T-helper 9 cell (primary cell): ENCODE measurements around the gene POLR3B.
"Not testable (repeated sequence)": the region's sequence is repeated elsewhere in the genome, so short reads cannot be mapped to it uniquely, and the experiment has no call there.

Experiments used
- DNase-seq: peaks from one replicate; pipeline ENCODE4 v3.0.0-alpha.2; 2020

POLR3B gene

DNA sequence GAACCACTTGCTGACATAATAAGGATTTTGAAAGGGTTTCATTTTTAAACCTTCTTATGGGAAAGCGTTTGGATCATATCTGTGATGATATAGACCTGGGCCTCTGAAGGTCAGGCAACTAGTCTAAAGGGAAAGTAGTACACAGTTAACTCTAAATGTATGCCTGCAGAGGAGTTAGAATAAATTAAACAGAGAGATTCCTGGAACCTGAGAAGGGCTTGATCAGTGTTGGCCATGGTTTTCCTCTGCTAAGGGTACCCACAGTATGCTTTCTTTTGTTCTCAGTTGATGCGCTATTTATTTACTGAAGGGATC is 14.4 kb upstream of the POLR3B start:
- no peak for DNase-seq

DNA sequence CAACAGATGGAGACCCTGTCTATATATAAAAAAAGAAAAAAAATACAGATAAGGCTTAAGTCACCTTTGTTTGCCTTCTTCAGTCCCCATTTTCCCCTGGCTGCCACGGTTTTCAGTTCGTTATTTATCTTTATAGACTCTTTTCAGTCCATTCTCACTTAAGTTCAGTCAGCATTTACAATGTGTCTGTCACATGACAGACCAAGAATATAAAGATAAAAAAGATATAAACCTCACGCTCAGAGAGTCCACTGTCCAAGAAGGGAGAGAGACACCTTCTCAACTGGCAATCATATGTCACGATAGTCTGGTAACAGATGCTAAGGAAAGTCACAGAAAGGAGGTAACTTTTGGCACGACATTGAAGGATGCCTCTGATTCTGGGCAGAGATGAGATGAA is 13.4 kb upstream of the POLR3B start:
- DNase-seq, result no peak

DNA sequence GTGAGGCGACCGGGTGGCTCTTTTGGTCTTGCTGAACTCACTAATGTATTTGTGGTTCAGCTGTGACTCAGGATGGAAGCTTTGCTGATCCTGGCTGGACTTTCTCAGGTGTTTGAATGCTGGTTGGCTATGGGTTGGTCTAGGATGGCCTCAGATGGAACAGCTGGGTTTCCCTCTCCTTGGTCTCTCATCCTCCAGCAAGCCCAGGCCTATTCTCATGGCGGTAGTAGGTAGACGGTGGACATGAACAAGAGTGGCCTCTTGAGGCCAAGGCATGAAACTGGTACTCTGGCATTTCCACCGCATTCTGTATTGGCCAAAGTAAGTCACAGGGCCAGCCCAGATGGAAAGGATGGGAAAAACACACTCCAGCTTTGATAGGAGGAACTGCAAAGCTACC is 11.8 kb upstream of the POLR3B start:
- DNase-seq, result no peak

DNA sequence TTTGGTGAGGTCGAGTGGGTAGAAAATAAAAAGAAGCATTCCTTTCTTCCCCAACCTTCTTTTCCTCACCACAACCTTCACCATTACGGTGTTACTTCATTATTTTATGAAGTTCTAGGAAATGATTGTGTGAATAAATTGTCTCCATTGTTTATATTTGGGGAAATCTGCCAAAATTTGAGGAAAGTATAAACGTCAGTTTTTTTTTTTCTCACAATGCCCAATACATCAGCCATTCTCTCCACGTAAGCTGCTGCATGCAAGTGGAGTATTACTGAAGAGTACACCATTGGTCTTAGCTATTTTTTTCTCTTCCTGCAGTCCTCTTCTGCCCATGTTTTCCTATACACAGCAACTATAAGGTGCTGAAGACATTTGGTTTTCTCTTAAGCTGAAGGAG is 9.1 kb upstream of the POLR3B start:
- DNase-seq, result no peak

DNA sequence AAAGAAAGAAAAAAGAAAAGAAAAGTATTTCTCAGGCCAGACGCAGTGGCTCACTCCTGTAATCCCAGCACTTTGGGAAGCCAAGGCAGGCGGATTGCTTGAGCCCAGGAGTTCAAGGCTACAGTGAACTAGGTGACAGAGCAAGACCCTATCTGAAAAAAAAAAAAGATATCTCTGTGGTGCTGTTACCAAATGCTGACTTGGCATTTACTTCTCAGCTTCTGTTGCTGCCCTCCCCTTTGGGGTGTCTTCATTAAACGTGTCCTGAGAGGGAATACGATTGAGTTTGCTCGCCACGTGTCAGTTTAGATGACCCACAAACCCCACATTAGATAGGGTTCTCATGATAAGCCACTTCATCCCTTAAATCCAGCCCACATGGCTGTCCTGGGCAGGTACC is 4.4 kb upstream of the POLR3B start:
- no peak for DNase-seq

DNA sequence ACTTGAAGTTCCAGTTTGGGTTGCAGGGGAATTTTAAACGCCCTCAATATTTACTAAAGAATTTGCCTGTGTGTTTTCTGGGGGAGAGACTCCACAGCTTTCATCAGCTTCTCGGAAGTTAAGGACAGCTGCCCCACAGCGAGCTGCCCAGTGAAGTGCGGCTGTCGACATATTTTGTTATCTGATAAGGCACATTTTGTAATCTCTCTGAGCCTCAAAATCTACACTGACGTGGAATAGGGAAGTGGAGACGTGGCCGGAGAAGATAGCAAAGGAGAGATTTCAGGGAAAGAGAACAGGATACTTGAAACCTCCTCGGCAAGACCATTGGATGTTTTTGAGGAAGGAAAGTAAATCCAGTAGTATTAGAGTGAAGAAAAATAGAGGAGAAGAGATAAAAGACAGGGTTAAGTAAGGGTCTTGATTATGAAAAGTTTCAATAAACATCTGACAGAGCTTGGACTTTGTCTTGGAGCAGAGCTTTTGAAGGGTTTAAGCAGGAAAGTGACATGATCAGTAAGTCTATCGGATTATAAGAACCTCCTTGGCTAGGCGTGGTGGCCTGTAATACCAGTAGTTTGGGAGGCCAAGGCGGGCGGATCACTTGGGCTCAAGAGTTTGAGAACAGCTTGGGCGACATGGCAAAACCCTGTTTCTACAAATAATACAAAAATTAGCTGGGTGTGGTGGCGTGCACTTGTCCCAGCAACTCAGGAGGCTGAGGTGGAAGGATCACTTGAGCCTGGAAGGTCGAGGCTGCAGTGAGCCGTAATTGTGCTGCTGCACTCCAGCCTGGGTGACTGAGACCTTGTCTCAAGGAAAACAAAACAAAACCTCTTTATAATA is 1.1 kb downstream of the POLR3B start:
- no peak for DNase-seq

DNA sequence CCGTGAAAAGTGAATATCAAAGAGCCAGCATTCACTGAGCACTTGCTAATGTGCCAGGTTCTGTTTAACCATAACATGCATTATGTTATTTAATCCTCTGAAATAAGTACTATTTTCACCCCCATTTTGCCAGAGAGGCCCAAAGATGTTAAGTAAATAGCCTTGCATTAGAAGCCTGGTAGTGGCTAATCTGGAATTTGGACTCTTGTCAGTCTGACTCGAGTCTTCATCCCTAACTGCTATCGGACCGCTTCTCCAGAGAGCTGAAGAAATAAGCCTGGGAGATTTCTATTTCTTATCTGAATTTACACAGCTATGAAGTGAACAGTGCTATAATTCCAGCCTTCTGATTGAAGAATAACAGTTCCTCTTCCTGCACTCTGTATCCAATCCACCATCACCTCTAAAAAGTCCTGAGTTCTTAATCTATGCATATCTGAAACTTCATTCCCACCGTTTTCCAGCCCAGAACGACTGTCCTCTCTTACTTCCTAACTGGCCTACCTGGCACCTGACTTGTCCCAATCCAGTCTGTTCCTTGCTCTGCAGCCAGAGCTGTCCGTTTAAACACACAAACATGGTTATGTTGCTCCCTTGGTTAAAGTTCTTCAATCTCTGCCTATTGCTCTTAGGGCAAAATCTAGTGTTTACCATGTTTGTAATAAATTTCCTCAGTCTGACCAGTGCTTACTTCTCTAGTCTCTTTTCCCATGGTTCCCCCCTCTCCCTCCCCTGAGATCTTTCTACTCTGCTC is 2.3 kb downstream of the POLR3B start:
- no peak for DNase-seq

DNA sequence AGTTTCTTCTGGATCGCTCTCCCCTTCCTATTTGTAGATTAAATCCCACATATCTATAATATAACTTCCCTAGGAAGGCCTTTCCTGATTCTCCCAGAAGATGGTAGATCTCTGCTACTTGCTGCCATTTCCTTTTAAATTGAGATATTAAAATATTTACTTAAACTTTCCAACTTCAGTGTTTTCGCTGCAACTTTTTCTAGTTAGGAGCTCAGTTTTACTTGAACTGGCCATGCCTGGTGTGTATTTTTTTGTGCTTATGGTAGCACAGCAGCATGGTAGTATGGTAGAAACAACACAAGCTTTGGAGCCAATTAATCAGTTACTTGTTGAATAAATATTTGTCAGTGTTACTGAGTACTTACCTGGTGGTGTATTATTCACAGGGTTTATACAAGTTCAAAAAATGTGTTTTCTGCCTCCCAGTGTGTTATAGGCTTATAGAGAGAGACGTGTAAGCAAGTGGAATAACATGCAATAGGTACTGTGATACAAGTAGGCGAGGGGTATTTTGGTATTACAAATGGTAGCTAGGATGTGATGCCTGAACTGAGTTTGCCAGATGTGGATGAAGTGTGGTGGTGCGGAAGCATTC is 2.9 kb downstream of the POLR3B start:
- no peak for DNase-seq

DNA sequence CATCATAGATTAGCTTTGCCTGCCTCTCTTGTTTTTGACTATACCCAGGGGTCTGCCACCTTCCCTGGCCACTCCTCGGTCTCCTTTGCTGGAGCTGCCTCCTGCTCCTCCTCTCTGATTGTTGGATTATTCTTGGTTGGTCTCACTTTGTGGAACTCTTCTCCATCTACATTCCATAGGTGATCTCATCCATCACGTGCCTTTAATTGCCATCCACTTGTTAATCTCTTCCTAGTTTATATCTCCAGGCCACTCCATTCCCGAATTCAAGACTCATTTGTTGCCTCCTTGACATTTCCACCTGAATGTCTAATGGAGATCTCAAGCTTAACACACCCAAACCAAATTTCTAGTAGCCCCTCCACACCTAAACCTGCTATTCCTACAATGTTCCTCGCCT is 5.4 kb downstream of the POLR3B start:
- no peak for DNase-seq

DNA sequence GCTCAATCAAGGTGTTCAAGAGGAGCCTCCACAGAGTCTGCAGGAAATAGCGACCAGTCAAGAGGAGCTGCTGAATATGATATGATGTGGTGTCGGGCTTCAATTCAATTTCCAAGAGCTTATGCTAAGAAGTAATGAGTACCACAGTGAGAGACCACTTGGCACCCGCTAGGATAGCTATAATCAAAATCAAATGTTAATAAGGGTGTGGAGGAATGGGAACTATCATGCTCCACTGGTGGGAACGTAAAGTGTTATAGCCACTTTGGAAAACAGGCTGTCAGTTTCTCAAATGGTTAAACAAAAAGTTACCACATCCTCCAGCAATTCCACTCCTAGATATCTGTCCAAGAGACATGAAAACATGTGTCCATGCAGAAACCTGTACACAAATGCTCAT is 6.7 kb downstream of the POLR3B start:
- DNase-seq, result no peak

DNA sequence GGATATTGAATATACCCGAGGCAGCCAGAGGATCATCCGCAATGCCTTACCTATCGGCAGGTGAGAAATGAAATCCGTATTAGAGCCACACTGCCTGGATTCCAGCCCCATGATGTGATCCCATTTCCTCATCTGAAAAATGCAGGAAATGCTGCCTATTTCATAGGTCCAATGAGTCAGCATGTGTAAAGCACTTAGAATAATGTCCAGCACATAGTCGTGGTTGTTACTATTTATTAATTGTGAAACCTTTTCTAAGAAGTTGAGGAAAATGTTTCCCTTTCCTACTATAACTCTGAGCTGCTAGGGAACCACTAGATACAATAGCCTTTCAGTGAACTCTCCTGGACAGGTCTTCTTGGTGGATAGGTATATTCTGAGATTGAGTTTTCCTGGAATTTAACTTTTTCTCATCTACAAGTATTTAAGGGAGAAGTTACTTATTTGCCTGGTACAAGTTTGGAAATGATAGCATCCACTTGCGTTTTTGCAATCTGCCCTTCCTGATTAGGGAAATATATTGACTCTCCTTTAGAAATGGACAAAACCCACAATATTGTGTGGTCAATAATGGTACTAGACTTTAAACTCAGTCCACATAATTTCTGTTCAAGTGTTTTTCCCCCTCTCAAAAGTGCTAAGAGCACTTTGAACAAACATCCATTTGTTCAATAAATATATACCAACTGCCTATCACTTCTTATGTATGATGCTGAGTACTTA is 12.2 kb downstream of the POLR3B start:
- DNase-seq, result no peak

DNA sequence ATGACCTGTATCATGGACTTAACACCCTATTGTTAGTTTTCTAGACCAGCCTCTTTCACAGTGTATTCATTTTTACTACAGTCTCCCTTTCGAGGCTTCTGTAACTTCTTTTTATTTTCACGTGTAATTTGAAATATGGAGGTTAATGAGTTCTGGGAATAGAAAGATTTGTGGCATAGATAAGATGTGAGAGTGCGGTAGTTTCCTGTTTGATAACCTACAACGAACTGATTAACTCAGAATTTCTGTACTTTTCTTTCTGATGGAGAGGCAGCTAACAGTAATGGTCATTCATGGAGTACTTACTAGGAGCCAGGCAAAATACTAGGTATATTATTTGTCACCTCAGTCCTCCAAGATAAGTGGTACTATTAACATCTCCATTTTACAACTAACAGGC is 21.2 kb downstream of the POLR3B start:
- DNase-seq, result no peak

DNA sequence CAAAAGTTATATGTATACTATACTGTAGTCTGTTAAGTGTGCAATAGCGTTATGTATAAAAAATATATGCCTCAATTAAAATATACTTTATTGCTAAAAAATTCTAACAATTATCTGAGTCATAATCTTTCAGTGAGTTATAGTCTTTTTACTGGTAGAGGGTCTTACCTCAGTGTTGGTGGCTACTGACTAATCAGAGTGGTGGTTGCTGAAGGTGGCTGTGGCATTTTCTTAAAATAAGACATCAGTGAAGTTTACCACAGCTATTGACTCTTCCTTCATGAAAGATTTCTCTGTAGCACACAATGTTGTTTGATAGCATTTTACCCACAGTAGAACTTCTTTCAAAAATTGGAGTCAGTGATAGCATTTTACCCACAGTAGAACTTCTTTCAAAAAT is 23.4 kb downstream of the POLR3B start:
- DNase-seq, result no peak

DNA sequence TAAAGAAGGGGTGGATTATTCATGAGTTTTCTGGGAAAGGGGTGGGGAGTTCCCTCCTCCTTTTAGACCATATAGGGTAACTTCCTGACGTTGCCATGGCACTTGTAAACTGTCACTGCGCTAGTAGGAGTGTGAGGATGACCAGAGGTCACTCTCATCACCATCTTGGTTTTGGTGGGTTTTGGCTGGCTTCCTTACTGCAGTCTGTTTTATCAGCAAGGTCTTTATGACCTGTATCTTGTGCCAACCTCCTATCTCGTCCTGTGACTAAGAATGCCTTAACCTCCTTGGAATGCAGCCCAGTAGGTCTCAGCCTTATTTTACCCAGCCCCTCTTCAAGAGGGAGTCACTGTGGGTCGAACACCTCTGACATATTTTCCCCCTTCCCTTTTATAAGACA is 24.3 kb downstream of the POLR3B start:
- DNase-seq, result not testable (repeated sequence)

DNA sequence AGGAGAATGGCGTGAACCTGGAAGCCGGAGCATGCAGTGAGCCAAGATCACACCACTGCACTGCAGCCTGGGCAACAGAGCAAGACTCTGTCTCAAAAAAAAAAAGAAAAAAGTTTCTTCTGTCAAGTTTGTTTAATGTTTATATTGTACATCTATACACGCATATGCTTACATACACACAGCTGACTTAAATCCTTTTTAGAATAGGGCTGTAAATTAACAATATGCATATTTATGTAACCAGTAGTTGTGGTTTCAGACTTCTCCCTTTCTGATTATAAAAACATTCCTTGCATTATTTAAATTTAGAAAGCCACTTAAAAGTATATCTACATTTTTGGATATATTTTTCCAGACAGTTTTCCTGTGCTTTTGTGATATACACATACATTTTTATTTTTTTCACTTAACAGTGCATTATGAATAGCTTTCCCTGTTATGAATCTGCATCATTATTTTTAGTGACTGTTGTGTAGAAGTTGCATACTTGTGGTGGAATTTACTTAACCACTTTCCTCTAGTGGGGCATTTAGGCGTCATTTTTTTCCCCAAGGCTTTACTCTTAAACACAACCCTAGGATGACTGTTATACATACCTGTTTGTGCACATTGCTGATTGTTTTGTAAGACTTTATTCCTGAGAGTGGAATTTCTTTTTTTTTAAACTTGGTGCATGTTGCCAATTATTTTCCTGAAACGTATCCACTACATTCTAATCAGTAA is 29.4 kb downstream of the POLR3B start:
- no peak for DNase-seq

DNA sequence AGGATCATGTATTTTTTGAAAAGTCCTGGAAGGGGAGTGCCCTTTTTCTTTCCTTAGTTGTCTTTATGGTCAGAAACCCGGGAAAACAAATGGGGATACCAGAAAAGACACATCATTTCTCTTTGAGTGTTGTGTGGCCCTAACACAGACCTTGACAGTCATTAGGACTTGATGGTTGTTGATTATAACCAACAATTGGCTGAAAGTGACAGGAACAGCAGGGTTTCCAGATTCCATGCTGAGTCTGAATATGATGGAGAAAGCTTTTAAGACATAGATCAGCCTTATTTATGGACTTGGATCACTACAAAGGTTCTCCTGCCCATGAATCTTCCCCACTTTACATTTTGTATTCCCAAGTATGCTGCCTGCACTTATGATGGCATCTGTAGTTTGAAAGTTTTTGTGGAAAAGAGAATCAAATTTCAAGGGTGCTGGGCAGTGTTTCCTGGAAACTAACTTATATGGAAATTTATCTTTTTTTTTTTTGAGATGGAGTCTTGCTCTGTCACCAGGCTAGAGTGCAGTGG is 30.4 kb downstream of the POLR3B start:
- DNase-seq, result no peak

DNA sequence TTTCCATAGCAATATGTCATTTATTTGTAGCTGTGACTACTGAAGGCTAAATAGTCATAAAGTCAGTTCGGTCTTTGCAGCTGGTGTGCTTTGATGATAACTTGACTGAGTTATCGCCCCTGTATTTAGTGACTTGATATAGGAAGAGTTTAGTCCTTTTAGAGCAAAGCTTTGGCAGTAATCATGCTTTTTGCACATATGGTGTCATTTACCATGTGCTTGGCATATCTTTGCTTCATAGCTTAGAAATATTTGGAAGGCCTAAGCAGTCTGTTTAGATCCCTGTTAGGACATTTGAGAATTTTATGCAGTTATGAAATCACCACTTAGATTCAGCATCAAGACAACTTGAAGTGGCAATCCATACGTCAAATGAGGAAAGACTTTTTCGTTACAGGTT is 31.6 kb downstream of the POLR3B start:
- no peak for DNase-seq

DNA sequence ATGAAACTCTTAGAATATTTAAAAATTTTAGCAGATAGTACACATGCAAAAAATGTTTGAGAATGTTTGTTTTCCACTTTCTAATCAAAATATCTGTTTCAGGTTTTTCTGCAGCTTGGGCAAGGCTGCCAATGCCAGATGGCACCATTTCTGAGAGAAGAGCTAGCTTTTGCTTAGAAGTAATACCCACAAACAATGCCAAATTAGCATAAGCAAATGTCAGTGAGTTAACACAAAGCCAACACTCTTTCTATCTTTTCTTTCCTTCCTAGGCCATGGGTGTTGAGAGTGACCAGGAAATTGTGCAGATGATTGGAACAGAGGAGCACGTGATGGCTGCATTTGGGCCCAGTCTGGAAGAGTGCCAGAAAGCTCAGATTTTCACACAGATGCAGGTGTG is 35.2 kb downstream of the POLR3B start:
- DNase-seq, result no peak

DNA sequence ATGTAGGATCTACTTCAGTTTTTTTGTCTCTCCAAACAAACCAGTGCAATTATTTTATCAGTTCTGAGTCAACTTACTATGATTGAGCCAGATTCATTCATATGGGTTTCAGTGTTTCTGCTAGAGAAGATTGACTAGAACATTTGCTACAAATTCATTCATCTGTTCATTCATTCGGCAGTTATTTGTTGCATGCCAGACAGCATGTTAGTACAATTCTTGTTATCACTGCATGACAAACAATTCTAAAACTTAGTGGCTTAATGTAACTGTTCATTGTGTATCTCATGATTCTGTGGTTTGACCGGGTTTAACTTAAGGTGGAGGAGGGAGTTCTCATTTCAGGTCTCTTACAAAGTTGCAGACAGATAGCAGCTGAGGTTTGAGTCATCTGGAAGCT is 52.3 kb downstream of the POLR3B start:
- no peak for DNase-seq

DNA sequence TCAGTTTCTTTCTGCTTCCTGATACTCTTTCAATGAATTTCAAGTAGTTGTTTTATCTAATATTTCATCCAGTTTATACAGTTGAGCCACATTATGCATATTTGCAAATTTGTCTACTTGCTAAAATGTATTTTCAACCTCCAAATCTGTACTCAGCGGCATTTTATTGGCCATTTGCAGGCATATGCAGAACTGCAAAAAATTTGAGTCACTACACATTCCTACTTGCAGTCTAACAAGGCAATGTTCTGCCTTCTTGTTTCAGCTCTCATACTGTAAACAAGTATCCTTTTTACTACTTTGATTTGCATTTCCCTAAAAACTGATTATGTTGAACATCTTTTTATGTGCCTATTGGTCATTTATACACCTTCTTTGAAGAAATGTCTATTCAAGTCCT is 55.0 kb downstream of the POLR3B start:
- DNase-seq, result no peak

DNA sequence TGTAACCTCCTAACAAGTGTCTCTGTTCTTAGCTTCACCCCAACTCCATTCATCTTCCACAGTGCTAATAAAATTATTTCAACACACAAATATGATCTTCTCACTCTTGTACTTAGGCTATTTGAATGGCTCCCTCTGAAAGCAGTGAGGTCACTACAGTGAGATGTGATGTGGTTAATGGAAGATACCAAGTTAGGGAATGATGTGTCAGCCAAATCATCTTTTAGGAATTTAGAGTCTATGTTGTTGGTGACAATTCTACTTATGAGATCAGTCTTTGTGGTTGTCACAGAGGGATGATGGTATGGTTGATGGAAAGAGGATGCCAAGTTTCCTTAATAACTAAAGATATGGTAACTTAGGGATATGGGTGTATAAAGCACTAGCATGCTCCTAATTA is 57.6 kb downstream of the POLR3B start:
- no peak for DNase-seq

DNA sequence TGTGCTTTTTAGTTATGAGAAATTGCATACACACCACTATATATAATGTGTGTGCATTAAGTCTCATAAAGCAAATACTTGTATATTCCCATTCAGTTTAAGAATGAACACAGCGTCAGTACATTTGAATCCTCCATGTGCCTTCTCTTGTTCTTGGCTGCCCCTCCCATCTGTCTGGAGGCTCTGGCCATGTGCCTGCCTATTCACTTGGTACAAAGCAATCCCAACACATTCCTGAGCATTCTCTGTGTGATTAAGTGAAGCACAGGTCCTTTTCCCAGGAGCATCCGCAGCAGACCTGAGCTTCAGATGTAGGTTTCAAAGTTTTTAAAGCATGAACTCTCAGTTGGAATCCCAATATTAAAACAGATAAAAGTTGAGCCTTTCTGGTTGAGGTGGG is 58.7 kb downstream of the POLR3B start:
- no peak for DNase-seq
